ENCODE measurements around the gene SMYD3. TPM values are rescaled to one million over a fixed set of nuclear protein-coding genes. Genes with fewer than 3 reads are reported as not detected.

The SMYD3 gene
- total and polyA plus RNA-seq, 2 of the 13 experiments (the other 11 are each of a cell fraction or from before 2014, with no cell fraction given), result 27.7 to 35.8 TPM

GRCh38 chr1:245871191-245871590, 635.9 kb downstream of the SMYD3 start:
- Histone ChIP-seq H3K27me3 (ENCODE audit: control insufficient read depth in 1 of 2, insufficient read depth in 2 of 2, low read length in 2 of 2) (no peaks in the 10 kb centered on the region), H3K36me3 (replicated peaks in 1 of 2; ENCODE audit: control insufficient read depth in 1 of 2, insufficient read depth in 2 of 2, low read length in 2 of 2) (no peaks in the 10 kb centered on the region), H2AFZ (ENCODE audit: low read length) (no peak overlapping the region), H3K4me1 (ENCODE audit: insufficient read depth, low read length) (no peaks in the 10 kb centered on the region), H3K79me2 (ENCODE audit: insufficient read depth, low read length) (no peaks in the 10 kb centered on the region), H3K9me3 (ENCODE audit: low read length) (no peaks in the 10 kb centered on the region), H3K27ac (ENCODE audit: extremely low read length, insufficient read depth, low read length) (no peak overlapping the region), H3K4me3 (replicated peaks in 1 of 3; ENCODE audit: insufficient read depth in 1 of 3, low read depth in 2 of 3, low read length in 3 of 3) (no peak overlapping the region), H4K20me1 (ENCODE audit: insufficient read depth, low read length) (no peaks in the 10 kb centered on the region), H3K4me2 (ENCODE audit: low read depth, low read length) (no peak overlapping the region), H3K9ac (ENCODE audit: insufficient read depth, low read depth, low read length) (no peak overlapping the region)
- no peak for FAIRE-seq
- intact Hi-C loops (cut with micrococcal nuclease; ENCODE audit: unreplicated experiment), result no loop called here
- ChIA-PET CTCF (ENCODE audit: low intra/inter-chr PET ratio, low total read pairs) (no interaction called here), POLR2A (no interaction called here)
- DNase-seq (ENCODE audit: low spot score), result no peak
- ATAC-seq, result no peak
- 94% methylated on average over 2 of the region's 2 CpGs for WGBS (ENCODE audit: low lambda C conversion rate)
- TF ChIP-seq ZNF766 (CRISPR knock-in tag; IDR thresholded peaks at IDR 0.05; ENCODE audit: borderline replicate concordance), result no peak
- BruUV-seq (replicated peaks), result no TSS peak
- in situ Hi-C loops (cut with HindIII; ENCODE audit: extremely low pct_ligation_motif_present, low pct_unique_long_range_greater_than_20kb), result no loop called here

DNA sequence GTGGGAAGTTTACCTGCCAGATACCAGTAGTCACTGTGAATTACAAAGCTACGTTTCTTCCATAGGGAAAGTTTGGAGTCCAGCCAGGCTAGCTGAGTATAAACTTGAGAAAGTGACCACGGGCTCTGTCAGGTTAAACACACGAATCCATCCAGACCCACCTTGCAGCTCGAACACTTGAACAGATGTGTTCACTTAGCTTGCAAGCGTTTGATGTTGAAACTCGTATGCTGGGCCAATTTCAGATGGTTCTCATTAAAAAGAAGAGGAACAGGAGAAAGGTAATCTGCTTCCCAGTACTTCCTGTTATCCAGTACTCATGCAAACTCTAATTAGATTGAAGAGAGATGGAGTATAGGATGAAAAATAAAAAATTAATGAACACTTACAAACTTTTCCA, 636.4 kb downstream of the SMYD3 start:
- no TSS peak for BruUV-seq (replicated peaks)
- H3K9me3 ChIP-seq (ENCODE audit: low read length), result no peaks in the 10 kb centered on the region
- H3K9ac ChIP-seq (ENCODE audit: insufficient read depth, low read depth, low read length), result no peak overlapping the region
- ChIA-PET CTCF (ENCODE audit: low intra/inter-chr PET ratio, low total read pairs) (no interaction called here), POLR2A (no interaction called here)
- in situ Hi-C loops (cut with HindIII; ENCODE audit: extremely low pct_ligation_motif_present, low pct_unique_long_range_greater_than_20kb), result no loop called here
- intact Hi-C loops (cut with micrococcal nuclease; ENCODE audit: unreplicated experiment), result no loop called here
- TF ChIP-seq GRHL1 (CRISPR knock-in tag; conservative IDR thresholded peaks at IDR 0.05), result no peak
- TF ChIP-seq ZNF891 (CRISPR knock-in tag; IDR thresholded peaks at IDR 0.05), result no peak
- TF ChIP-seq FOXA1 (IDR thresholded peaks at IDR 0.05), result no peak
- no peak for TF ChIP-seq FOXA1 (CRISPR knock-in tag; IDR thresholded peaks at IDR 0.05)
- TF ChIP-seq ZNF652 (CRISPR knock-in tag; IDR thresholded peaks at IDR 0.05; ENCODE audit: borderline replicate concordance, low read depth), result no peak
- no peak for TF ChIP-seq ZNF414 (CRISPR knock-in tag; IDR thresholded peaks at IDR 0.05)
- TF ChIP-seq NRL (CRISPR knock-in tag; IDR thresholded peaks at IDR 0.05; ENCODE audit: borderline replicate concordance), result no peak
- TF ChIP-seq, protein P1, sequence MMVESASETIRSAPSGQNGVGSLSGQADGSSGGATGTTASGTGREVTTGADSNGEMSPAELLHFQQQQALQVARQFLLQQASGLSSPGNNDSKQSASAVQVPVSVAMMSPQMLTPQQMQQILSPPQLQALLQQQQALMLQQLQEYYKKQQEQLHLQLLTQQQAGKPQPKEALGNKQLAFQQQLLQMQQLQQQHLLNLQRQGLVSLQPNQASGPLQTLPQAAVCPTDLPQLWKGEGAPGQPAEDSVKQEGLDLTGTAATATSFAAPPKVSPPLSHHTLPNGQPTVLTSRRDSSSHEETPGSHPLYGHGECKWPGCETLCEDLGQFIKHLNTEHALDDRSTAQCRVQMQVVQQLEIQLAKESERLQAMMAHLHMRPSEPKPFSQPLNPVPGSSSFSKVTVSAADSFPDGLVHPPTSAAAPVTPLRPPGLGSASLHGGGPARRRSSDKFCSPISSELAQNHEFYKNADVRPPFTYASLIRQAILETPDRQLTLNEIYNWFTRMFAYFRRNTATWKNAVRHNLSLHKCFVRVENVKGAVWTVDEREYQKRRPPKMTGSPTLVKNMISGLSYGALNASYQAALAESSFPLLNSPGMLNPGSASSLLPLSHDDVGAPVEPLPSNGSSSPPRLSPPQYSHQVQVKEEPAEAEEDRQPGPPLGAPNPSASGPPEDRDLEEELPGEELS (CRISPR knock-in tag; IDR thresholded peaks at IDR 0.05), result no peak
- DNase-seq (ENCODE audit: low spot score), result no peak
- no peaks in the 10 kb centered on the region for H3K79me2 ChIP-seq (ENCODE audit: insufficient read depth, low read length)
- no peak overlapping the region for H3K27ac ChIP-seq (ENCODE audit: extremely low read length, insufficient read depth, low read length)
- no peaks in the 10 kb centered on the region for H3K36me3 ChIP-seq (replicated peaks in 1 of 2; ENCODE audit: control insufficient read depth in 1 of 2, insufficient read depth in 2 of 2, low read length in 2 of 2)
- no peaks in the 10 kb centered on the region for H3K27me3 ChIP-seq (ENCODE audit: control insufficient read depth in 1 of 2, insufficient read depth in 2 of 2, low read length in 2 of 2)
- H3K4me1 ChIP-seq (ENCODE audit: insufficient read depth, low read length), result no peaks in the 10 kb centered on the region
- no peak overlapping the region for H2AFZ ChIP-seq (ENCODE audit: low read length)
- no peaks in the 10 kb centered on the region for H4K20me1 ChIP-seq (ENCODE audit: insufficient read depth, low read length)
- ATAC-seq, result no peak
- no peak overlapping the region for H3K4me3 ChIP-seq (replicated peaks in 1 of 3; ENCODE audit: insufficient read depth in 1 of 3, low read depth in 2 of 3, low read length in 3 of 3)
- WGBS (ENCODE audit: low lambda C conversion rate), result 96% methylated on average over 6 of the region's 6 CpGs
- H3K4me2 ChIP-seq (ENCODE audit: low read depth, low read length), result no peak overlapping the region
- FAIRE-seq, result no peak
